Ovary (tissue), 3 donors: ENCODE measurements around the gene ADCY5.

Experiments
- CTCF ChIP-seq, 3 donors: fragments of 450-650 bp in 2 of 3; fragments of 200-600 bp in 1 of 3; IDR thresholded peaks; one replicate each; pipeline versions ENCODE4 v1.5.1 to v1.8.0; 2016 to 2022; ENCODE audit warnings: antibody characterized with exemption in 3 of 3, mild to moderate bottlenecking in 1 of 3
- EP300 ChIP-seq: sonication (generic); formaldehyde crosslinking; IDR thresholded peaks from one replicate; pipeline ENCODE4 v1.6.1; 2017; ENCODE audit warnings: antibody characterized with exemption
- POLR2A ChIP-seq: fragments of 450-650 bp; IDR thresholded peaks from one replicate; pipeline ENCODE4 v1.6.1; 2017; ENCODE audit warnings: antibody characterized with exemption, mild to moderate bottlenecking, moderate library complexity
- donor health status: DM: no; HTN: no; CAD: no.

- TF ChIP-seq CTCF (IDR thresholded peaks at IDR 0.05) (no peak), POLR2A (no peak), EP300 (no peak)
Observed at GRCh38 chr3:123320221-123320620, 128.7 kb downstream of the ADCY5 start.
